Right cardiac atrium (tissue), 5 donors: ENCODE results near the gene PCDHGC3. TPM values are rescaled to one million over a fixed set of nuclear protein-coding genes. Genes with fewer than 3 reads are reported as not detected.
A peak's percentile ranks its signal among the peaks of the same experiment; 100 is the strongest.

ENCODE experiments used
- ATAC-seq, 2 donors: fragments of 200-7000 bp; cut with Tn5 transposase; one replicate each; pipeline versions ENCODE4 v1.8.0 to v1.9.1; 2020; ENCODE audit warnings: moderate library complexity in 2 of 2, mild to moderate bottlenecking in 1 of 2
- DNase-seq, 3 donors: peaks; one replicate each; pipeline ENCODE4 v3.0.0-alpha.2; 2020
- H3K27ac ChIP-seq: one replicate; pipeline ENCODE4 v1.5.1; 2013; ENCODE audit warnings: mild to moderate bottlenecking, low read length, control low read depth, moderate library complexity
- H3K27me3 ChIP-seq: one replicate; pipeline ENCODE4 v1.6.1; 2013; ENCODE audit not compliant: control insufficient read depth, insufficient read depth
- H3K4me1 ChIP-seq: one replicate; pipeline ENCODE4 v1.6.1; 2013; ENCODE audit warnings: low read length; ENCODE audit not compliant: control insufficient read depth, insufficient read depth
- H3K4me3 ChIP-seq: one replicate; pipeline ENCODE4 v1.5.1; 2013; ENCODE audit warnings: low read length, control low read depth
- H3K9me3 ChIP-seq: one replicate; pipeline ENCODE4 v1.6.1; 2013; ENCODE audit warnings: low read length; ENCODE audit not compliant: control insufficient read depth
- WGBS: extraction: QIAGEN DNeasy Blood & Tissue Kit; methylation state at CpG from one replicate; pipeline ENCODE4 v1.1.7; 2013; 5-methylcytosine and 5-hydroxymethylcytosine counted together
- intact Hi-C, 4 donors: fragments of 100-400 bp; cut with DNase I; formaldehyde crosslinking; loops; one replicate each; pipeline versions ENCODE4 v1.11.0 to v1.14.0; 2022 to 2023
- polyA plus RNA-seq: library from polyadenylated mRNA; stranded (reverse); fragments of 200-250 nt; gene quantifications from one replicate; pipeline ENCODE4 v1.2.3, GENCODE V29; 2013
- total RNA-seq, 4 donors: library from RNA; stranded (reverse); fragmentation: NEBNext Ultra II Directional; extraction: Animal tissue kit (Norgen Biotek cat#: 25700); gene quantifications; one replicate each; pipeline ENCODE4 v1.2.1, GENCODE V29; 2021
- donor health status: healthy with polysubstance abuse.
- donor health status: DM: no; HTN: yes; CAD: no.
- donor health status: DM: no; HTN: no; CAD: no.
- donor health status: DM: no; HTN: yes; CAD: no; lungs with severe emphysema.
- donor health status: DM: yes; HTN: yes; CAD: no.

PCDHGC3 gene
- total and polyA plus RNA-seq, 5 donors = 19.6 to 42.5 (median 35.5) TPM

DNA sequence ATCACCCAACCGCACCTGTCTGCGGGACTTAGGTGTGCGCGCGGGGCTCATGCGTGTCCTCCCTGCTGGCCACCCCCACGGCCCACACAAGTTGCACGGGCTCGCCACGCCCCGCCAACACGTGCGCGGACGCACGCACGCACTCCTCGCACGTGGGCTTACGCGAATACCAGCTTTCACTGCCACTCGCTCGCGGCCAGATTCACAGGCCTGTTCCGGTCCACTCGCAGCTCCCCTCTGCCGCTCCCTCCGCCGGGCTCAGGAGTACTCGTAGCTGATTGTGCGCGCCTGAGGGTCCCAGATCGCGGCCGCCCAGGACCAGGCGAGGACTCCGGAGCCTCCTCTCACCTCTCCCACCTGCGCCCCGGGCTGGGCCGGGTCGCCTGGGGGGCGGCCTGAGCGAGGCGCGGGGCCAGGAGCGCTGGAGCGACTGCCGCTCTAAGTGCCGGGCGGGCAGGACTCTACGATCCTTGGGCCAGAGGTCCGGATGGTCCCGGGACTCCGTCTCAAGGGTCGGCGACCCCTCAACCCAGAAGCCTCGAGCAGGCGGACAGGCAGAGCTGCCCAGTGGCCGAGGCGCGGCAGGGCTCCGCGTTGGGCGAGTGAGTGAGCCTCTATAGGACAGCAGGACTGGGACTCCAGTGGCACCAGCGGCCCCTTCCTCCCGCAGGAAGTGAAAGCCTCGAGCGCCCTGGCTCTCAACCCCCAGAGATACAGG lies 16.6 kb downstream of the PCDHGC3 start:
- Histone ChIP-seq H3K9me3 (no peaks in the 10 kb centered on the region), H3K4me3 (no peak overlapping the region), H3K27ac (no peak overlapping the region), H3K27me3 (no peaks in the 10 kb centered on the region), H3K4me1 (peaks cover 5% of the 10 kb centered on the region)
- peak; percentile 28 to 71 (median 64) for DNase-seq
- 54% methylated on average over 68 of the region's 68 CpGs for WGBS
- ATAC-seq = peak; percentile 25 to 38
- intact Hi-C loops = no loop called here

- WGBS = 63% methylated on average over 10 of the region's 10 CpGs
- DNase-seq = peak in 2 of 3 donors; percentile 64 to 65
- Histone ChIP-seq H3K4me3 (no peak overlapping the region), H3K27ac (peak overlapping the region; percentile 31), H3K27me3 (no peaks in the 10 kb centered on the region), H3K9me3 (no peaks in the 10 kb centered on the region), H3K4me1 (peaks cover 5% of the 10 kb centered on the region)
- ATAC-seq = peak; percentile 61 to 72
- intact Hi-C loops = no loop called here
These were observed 18.0 kb downstream of the PCDHGC3 start for GRCh38 chr5:141493500-141494422.

- no peak for ATAC-seq
- DNase-seq = peak in 1 of 3 donors; percentile 53
- H3K9me3 ChIP-seq = no peaks in the 10 kb centered on the region
- no peaks in the 10 kb centered on the region for H3K27me3 ChIP-seq
- peaks cover 5% of the 10 kb centered on the region for H3K4me1 ChIP-seq
- no peak overlapping the region for H3K4me3 ChIP-seq
- H3K27ac ChIP-seq = no peak overlapping the region
- intact Hi-C loops = no loop called here
- 67% methylated on average over 22 of the region's 22 CpGs for WGBS
These were observed 19.1 kb downstream of the PCDHGC3 start for GRCh38 chr5:141494761-141495452.

DNA sequence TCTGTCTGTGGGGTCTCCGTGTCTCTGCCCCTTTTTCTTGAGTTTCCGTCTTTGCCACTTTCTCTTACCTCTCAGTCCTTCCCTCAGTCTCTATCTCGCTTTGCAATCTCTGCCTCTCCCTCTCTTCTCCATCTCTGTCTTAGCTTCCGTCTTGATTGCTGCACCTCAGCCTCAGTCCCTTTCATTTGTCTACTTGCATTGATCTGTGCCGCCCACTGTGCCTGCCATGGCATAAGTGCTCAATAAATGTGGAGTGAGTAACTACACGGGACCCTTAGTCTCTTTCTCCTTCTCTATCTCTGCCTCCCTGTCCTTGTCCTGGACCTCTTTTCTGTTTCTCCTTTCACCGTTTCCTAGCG lies 19.7 kb downstream of the PCDHGC3 start:
- WGBS = 89% methylated on average over 8 of the region's 8 CpGs
- peak in 1 of 3 donors; percentile 18 for DNase-seq
- no peaks in the 10 kb centered on the region for H3K9me3 ChIP-seq
- no peak overlapping the region for H3K27ac ChIP-seq
- no peak overlapping the region for H3K4me3 ChIP-seq
- no peak for ATAC-seq
- peaks cover 5% of the 10 kb centered on the region for H3K4me1 ChIP-seq
- intact Hi-C loops = no loop called here
- no peaks in the 10 kb centered on the region for H3K27me3 ChIP-seq

DNA sequence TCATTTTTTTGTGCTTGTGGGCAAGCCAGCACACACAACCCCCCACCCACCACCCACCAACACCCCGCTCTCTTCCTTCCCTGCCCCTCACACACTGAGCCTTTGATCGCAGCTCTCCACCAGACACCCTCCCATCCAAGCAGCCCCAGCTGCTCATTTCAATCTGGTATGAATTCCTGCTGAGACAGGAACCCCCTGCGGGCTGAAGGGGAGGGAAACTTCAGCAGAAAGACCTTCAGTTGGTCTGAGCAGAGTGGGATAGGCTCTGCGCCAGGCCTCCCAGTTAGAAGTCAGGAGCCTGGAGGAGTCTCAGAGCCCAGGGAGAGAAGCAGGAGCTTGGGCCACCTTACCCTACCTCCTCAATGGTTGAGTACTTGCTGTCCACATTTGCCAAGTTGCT lies 20.3 kb downstream of the PCDHGC3 start:
- no peak overlapping the region for H3K27ac ChIP-seq
- intact Hi-C loops = no loop called here
- WGBS = 81% methylated on average over 4 of the region's 4 CpGs
- ATAC-seq = no peak
- no peaks in the 10 kb centered on the region for H3K9me3 ChIP-seq
- H3K4me3 ChIP-seq = no peak overlapping the region
- peaks cover 5% of the 10 kb centered on the region for H3K4me1 ChIP-seq
- no peaks in the 10 kb centered on the region for H3K27me3 ChIP-seq
- peak in 1 of 3 donors; percentile 37 for DNase-seq

GRCh38 chr5:141501761-141502160 lies 26.0 kb downstream of the PCDHGC3 start:
- ATAC-seq (no peak), DNase-seq (no peak)
- no peaks in the 10 kb centered on the region for H3K27me3 ChIP-seq
- H3K9me3 ChIP-seq = no peaks in the 10 kb centered on the region
- intact Hi-C loops = no loop called here
- WGBS = 82% methylated on average over 7 of the region's 7 CpGs
- H3K4me1 ChIP-seq = no peaks in the 10 kb centered on the region
- H3K27ac ChIP-seq = no peak overlapping the region
- no peak overlapping the region for H3K4me3 ChIP-seq

- WGBS = 98% methylated on average over 2 of the region's 2 CpGs
- no peak for ATAC-seq
- Histone ChIP-seq H3K4me3 (no peak overlapping the region), H3K27ac (no peak overlapping the region), H3K27me3 (no peaks in the 10 kb centered on the region), H3K4me1 (peaks cover 2% of the 10 kb centered on the region), H3K9me3 (no peaks in the 10 kb centered on the region)
- no peak for DNase-seq
- intact Hi-C loops = no loop called here
These were observed 27.9 kb downstream of the PCDHGC3 start for GRCh38 chr5:141503681-141504080.

DNA sequence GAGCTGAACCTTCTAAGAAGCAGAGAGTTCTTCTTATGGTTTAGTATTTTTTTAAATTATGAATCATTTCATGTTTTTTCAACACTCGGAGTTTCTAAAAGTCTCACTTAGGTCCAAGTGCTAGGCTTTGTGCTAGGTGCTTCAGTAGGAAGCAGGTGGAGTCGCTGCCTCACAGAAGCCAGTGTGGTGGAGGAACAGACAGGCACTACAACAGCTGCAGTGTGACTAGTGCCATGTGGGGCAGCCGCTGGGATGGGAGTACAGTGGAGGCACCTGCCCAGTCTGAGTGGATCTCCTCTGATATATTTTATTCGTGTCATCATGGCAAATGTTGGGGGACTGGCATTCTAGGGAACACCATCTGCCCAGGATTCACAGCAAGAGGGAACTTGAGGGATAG lies 28.4 kb downstream of the PCDHGC3 start:
- 93% methylated on average over 4 of the region's 4 CpGs for WGBS
- Histone ChIP-seq H3K27ac (no peak overlapping the region), H3K27me3 (no peaks in the 10 kb centered on the region), H3K9me3 (no peaks in the 10 kb centered on the region), H3K4me3 (no peak overlapping the region), H3K4me1 (peaks cover 2% of the 10 kb centered on the region)
- no peak for ATAC-seq
- intact Hi-C loops = no loop called here
- DNase-seq = no peak

GRCh38 chr5:141506381-141507155 lies 30.8 kb downstream of the PCDHGC3 start:
- 83% methylated on average over 8 of the region's 8 CpGs for WGBS
- intact Hi-C loops = no loop called here
- no peaks in the 10 kb centered on the region for H3K9me3 ChIP-seq
- DNase-seq (no peak), ATAC-seq (no peak)
- H3K4me1 ChIP-seq = peaks cover 9% of the 10 kb centered on the region
- peak overlapping the region; percentile 8 for H3K27ac ChIP-seq
- H3K4me3 ChIP-seq = no peak overlapping the region
- no peaks in the 10 kb centered on the region for H3K27me3 ChIP-seq

GRCh38 chr5:141507387-141508091 lies 31.8 kb downstream of the PCDHGC3 start:
- intact Hi-C loops = no loop called here
- H3K9me3 ChIP-seq = no peaks in the 10 kb centered on the region
- peaks cover 9% of the 10 kb centered on the region for H3K4me1 ChIP-seq
- whole genome bisulfite sequencing = 48% methylated on average over 11 of the region's 11 CpGs
- DNase-seq (peak; percentile 69 to 80 (median 77)), ATAC-seq (peak; percentile 41 to 49)
- H3K4me3 ChIP-seq = no peak overlapping the region
- peak overlapping the region; percentile 66 for H3K27ac ChIP-seq
- H3K27me3 ChIP-seq = no peaks in the 10 kb centered on the region
